Stimulated activated CD4-positive, alpha-beta T cell treated with anti-CD3 and anti-CD28 coated beads, Interleukin-15, amount 100 ng/mL, for 1 hour (primary cell): ENCODE data around the gene FOXJ2.
"Not testable (repeated sequence)": the region's sequence is repeated elsewhere in the genome, so short reads cannot be mapped to it uniquely, and the experiment has no call there.

Source experiments
- DNase-seq, 2 donors: peaks; one replicate each; pipeline ENCODE4 v3.0.0-alpha.2; 2020; ENCODE audit warnings: low read depth in 1 of 2, low spot score in 1 of 2

Gene FOXJ2

DNA sequence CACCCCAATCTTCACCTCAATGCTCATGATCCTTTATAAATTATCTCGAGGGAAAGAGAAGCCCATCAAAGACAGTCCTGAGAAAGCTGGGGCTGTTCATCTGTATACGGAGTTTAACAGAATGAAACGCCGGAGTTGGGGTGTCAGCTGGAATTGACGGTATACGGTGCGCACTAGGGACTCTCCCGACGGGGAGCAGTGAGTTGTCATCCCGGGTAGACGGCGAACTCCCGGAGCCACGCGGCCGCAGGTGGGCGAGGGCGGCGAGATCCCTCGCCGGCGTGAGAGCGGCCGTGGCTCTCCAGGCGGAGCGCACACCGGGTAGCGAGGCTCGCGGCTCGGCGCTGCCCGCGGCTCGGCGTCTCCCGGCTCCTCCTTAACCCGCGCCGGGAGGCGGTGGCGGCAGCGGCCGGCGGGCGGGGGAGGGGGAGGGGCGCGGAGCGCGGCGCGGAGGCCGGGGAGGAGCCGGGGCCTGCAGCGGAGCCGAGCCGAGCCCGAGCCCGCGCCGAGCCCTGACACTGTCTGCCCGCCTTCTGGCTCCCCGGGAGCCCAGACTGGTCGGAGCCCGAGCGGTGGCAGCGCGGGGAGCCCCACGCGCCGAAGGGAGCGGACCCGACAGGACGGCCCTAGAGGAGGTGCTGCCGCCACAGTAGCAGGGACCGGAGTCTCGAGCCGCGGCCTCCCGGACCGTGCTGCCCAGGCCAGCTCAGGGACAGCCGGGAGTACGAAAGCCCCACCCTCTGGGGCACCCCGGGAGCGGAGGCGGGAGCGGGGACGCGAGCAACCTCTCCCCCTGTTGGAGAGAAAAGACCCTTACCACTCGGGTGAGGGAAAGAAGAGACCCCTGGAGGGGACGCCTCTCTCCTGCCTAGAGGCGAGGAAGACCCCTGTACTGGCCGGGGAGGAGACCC, at the start of gene FOXJ2:
TSS of gene FOXJ2 (plus strand) at position 475 of the 911 bp plus-strand sequence. CDS start 7,117 bp downstream, outside the sequence.
- DNase-seq, result peak; percentile 78 to 81

GRCh38 chr12:7983019-7983418, 49.5 kb upstream of the FOXJ2 start:
- DNase-seq, result not testable (repeated sequence)

- DNase-seq, result not testable (repeated sequence)
Measured at GRCh38 chr12:7983460-7983859, 49.1 kb upstream of the FOXJ2 start.

GRCh38 chr12:7984900-7985299, 47.6 kb upstream of the FOXJ2 start:
- no peak for DNase-seq

GRCh38 chr12:7985802-7986418, 46.6 kb upstream of the FOXJ2 start:
- no peak for DNase-seq

DNA sequence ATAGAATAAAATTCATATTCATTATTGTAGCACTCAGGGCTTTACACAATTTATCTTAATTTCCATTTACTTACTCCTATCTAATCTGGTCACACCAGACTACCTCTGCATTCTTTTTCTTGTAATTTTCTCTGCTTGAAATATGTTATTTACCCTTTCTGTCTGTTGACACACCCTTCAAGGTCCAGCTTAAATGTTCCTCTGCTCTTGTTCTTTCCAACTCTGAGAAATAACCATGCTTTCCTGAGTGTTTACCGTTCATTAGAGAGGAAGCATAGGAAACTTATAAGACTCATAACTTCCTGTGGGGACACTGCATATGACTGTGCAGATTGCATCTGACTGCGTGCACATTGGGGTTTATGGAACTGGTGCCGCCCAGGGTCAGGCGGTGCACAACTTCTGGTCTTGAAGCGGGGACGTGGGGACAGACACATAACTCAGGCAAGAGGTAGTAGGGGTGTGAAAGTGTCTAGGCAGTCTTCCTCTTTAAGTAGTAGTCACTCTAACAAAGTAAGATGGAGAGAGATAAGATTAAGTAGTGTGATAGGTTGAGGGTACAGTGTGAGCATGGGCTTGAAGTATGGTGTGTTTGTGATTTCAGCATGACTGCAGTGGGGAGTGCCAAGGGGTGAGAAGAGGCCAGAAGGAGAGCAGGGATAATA, 42.6 kb upstream of the FOXJ2 start:
- peak; percentile 7 to 50 for DNase-seq

- no peak for DNase-seq
Measured at GRCh38 chr12:7991535-7991934, 41.0 kb upstream of the FOXJ2 start.

- DNase-seq, result no peak
Measured at GRCh38 chr12:7994731-7995205, 37.7 kb upstream of the FOXJ2 start.

DNA sequence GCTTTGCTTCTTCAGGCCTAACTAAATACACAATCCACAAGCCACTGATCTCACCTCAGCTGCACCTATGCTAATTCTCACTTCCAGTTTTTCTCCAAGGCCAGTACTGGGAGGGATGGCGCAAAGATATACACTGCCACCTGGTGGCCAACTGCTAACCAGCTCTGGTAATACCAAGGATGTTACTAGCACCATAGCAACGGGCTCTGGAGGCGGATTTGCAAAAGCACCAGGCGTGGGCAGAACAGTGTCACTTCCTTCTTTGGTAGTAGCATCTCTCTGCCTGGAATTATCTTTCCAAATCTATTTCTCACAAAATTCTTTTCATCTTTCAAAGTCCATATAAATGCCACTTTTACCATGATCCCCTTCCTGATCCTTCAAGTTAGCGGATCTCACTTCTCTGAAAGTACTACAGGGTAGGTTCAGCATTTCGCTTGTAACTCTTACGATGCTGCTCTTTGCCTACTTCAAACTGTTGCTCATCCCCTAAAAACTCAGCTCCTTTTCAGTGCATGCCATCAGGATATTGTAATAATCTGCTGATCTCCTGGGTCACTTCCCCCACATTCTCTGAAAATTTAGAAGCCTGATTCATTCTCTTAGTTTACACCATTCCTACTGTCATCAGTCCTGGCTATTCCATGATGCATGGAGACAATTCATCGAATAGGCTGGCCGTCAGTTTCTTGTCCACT, 37.1 kb upstream of the FOXJ2 start:
- DNase-seq, result peak; percentile 53 to 57

- not testable (repeated sequence) for DNase-seq
Measured at GRCh38 chr12:8000827-8001226, 31.7 kb upstream of the FOXJ2 start.

DNA sequence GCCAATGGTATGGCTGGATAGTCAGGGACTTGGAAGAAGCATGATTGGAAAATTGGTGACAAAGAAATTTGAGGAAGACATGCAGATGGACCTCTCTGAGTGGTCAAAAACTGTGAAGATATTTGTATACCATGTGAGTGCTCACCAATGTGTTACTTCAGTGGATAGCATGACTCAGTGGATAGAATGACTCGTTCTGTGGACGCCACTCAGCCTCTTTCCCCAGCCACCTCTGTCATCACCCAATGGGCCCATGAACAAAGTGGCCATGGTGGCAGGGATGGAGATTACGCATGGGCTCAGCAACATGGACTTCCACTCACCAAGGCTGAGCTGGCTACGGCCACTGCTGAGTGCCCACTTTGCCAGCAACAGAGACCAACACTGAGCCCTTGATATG, 31.0 kb upstream of the FOXJ2 start:
- DNase-seq, result not testable (repeated sequence)

DNA sequence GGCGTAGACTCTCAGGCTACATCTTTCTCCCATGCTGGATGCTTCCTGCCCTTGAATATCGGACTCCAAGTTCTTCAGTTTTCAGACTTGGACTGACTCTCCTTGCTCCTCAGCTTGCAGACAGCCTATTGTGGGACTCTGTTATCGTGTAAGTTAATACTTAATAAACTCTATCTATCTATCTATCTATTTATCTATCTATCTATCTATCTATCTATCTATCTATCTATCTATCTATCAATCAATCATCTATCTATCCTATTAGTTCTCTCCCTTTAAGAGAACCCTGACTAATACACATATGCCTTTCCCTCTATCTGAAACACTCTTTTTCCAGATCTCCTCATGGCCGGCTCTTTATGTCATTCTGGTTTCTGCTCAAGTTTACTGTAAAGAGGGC, 27.6 kb upstream of the FOXJ2 start:
- DNase-seq, result not testable (repeated sequence)

GRCh38 chr12:8011331-8011730, 21.2 kb upstream of the FOXJ2 start:
- DNase-seq, result no peak

DNA sequence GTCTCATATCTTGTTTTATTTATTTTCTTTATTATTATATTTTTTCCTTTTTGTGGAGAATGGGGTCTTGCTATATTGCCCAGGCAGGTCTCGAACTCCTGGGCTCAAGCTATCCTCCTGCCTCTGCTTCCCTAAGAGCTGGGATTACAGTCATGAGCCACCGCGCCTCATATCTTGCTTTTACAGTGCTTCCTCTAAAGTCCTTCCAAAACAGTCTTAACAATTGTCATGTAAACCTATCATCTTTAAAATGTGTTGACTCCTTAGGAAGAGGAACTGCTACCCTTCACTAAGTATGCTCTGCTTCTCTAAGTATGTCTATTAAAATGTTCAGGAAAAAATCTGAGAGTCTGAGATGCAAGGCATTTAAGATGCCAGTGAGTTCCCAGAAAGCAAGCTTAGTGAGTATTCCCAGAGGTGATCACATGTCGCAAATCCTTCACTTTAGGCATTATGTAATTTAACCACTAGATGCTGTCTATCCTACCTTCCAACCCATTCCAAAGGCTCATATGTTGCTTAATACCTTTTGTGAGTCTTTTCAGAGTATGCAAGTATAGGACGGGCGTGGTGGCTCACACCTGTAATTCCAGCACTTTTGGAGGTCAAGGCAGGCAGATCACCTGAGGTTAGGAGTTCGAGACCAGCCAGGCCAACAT, 19.7 kb upstream of the FOXJ2 start:
- no peak for DNase-seq

GRCh38 chr12:8014836-8015235, 17.7 kb upstream of the FOXJ2 start:
- DNase-seq, result no peak

DNA sequence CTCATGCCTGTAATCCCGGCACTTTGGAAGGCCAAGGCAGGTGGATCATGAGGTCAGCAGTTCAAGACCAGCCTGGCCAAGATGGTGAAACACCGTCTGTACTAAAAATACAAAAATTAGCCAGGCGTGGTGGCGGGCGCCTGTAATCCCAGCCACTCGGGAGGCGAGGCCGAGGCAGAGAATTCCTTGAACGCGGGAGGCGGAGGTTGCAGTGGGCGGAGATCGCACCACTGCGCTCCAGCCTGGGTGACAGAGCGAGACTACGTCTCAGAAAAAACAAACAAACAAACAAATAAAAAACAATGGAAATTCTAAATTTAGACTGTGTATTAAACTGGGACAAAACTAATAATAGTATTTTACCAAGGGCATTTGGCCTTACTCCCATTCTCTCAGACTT, 14.3 kb upstream of the FOXJ2 start:
- DNase-seq, result not testable (repeated sequence)

GRCh38 chr12:8018666-8019581, 13.6 kb upstream of the FOXJ2 start:
- DNase-seq, result no peak

- peak; percentile 82 to 85 for DNase-seq
Measured at GRCh38 chr12:8026291-8026900, 6.1 kb upstream of the FOXJ2 start.

- DNase-seq, result no peak
Measured at GRCh38 chr12:8027856-8028255, 4.7 kb upstream of the FOXJ2 start.
